AG04450 (cell line): ENCODE results near the gene CEMIP2. TPM values are rescaled to one million over a fixed set of nuclear protein-coding genes. Genes with fewer than 3 reads are reported as not detected.
A peak's percentile ranks its signal among the peaks of the same experiment; 100 is the strongest.

Source experiments
- CTCF ChIA-PET: fragments of 300-600, 350-600 bp; formaldehyde crosslinking; extraction: SDS; loops from one replicate; lab custom pipeline; 2022; ENCODE audit warnings: antibody characterized with exemption, inconsistent platforms; lab: Charles Lee
- POLR2A ChIA-PET: fragments of 350-600 bp; formaldehyde crosslinking; extraction: SDS; loops from one replicate; lab custom pipeline; 2021; ENCODE audit warnings: antibody characterized with exemption, inconsistent platforms; lab: Yijun Ruan, JAX
- DNase-seq: peaks from one replicate; pipeline ENCODE4 v3.0.0-alpha.2; 2011; ENCODE audit warnings: low read depth, low spot score
- H3K27ac ChIP-seq: one replicate; pipeline ENCODE4 v1.5.1; 2012; ENCODE audit warnings: low read depth, low read length, control low read depth
- H3K27me3 ChIP-seq: one replicate; pipeline ENCODE4 v1.6.0; 2012; ENCODE audit warnings: low read length; ENCODE audit not compliant: control insufficient read depth, insufficient read depth
- H3K4me3 ChIP-seq: 2 replicates; pipeline ENCODE4 v1.5.1; 2011; ENCODE audit warnings: mild to moderate bottlenecking, low read depth, low read length, control low read depth
- H3K9me3 ChIP-seq: 2 replicates; pipeline ENCODE4 v1.5.1; 2012; ENCODE audit warnings: low read length; ENCODE audit not compliant: control insufficient read depth, insufficient read depth
- polyA plus RNA-seq: library from polyadenylated mRNA; depleted of rRNA; stranded (reverse); fragments of >200 nt; gene quantifications from 2 replicates; pipeline ENCODE4 v1.2.3, GENCODE V29; 2011
- TF ChIP-seq, protein P1 (sequence below): IDR thresholded peaks from 2 replicates; pipeline ENCODE4 v1.5.1; 2011; ENCODE audit warnings: low read depth, low read length, control low read depth, inconsistent platforms

CEMIP2 gene
- polyA plus RNA-seq, 1 experiment = 54.4 TPM

DNA sequence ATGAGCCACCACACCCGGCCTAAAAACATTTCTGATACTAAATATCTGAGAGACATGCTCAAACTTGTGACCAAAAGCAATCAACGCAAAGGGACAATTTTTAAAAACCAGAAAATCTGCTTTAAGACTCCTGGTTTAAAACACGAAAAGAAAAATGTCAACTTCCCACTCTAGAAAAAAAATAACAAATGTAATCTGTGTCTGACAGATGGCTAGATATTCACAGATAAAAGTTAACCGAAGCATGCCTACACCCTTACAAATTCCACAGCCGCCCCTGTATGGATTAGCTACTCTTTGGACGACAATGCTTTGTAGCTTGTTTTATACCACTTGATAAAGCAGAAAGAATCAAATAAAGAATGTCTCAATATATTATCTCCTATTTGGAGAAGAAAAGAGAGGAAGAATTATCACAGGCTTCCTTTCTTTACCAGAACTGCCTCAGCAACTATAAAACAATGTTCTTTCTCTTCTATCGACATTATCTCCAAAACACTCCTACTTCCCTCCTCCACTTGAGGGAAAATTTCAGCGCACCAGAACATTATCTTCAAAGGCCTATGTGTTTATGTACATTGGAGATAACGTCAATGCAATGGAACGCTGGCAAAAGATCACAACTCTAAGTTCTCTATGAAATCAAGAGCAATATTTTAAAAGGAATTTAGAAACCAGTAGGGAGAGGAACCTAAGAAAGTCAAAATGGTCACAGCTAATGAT lies 26.2 kb downstream of the CEMIP2 start:
- POLR2A ChIA-PET = interaction anchor here (1.4 to 1.8 kb wide), 2 partner anchors 26 to 169 kb away, joined by 5 read pairs; partner anchors contain the start of genes ABHD17B, C9orf85 and CEMIP2
- peak; percentile 65 for DNase-seq
- Histone ChIP-seq H3K4me3 (peak overlapping the region; percentile 17; the same call in 1 of the 2 replicates), H3K27me3 (no peaks in the 10 kb centered on the region), H3K9me3 (no peaks in the 10 kb centered on the region), H3K27ac (peak overlapping the region; percentile 75)
- CTCF ChIA-PET = interaction anchor here (0.6 to 1.0 kb wide), 3 partner anchors 25 to 252 kb away, joined by 3 read pairs; no protein-coding TSS in a partner anchor
- TF ChIP-seq, protein P1, sequence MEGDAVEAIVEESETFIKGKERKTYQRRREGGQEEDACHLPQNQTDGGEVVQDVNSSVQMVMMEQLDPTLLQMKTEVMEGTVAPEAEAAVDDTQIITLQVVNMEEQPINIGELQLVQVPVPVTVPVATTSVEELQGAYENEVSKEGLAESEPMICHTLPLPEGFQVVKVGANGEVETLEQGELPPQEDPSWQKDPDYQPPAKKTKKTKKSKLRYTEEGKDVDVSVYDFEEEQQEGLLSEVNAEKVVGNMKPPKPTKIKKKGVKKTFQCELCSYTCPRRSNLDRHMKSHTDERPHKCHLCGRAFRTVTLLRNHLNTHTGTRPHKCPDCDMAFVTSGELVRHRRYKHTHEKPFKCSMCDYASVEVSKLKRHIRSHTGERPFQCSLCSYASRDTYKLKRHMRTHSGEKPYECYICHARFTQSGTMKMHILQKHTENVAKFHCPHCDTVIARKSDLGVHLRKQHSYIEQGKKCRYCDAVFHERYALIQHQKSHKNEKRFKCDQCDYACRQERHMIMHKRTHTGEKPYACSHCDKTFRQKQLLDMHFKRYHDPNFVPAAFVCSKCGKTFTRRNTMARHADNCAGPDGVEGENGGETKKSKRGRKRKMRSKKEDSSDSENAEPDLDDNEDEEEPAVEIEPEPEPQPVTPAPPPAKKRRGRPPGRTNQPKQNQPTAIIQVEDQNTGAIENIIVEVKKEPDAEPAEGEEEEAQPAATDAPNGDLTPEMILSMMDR = no peak

DNA sequence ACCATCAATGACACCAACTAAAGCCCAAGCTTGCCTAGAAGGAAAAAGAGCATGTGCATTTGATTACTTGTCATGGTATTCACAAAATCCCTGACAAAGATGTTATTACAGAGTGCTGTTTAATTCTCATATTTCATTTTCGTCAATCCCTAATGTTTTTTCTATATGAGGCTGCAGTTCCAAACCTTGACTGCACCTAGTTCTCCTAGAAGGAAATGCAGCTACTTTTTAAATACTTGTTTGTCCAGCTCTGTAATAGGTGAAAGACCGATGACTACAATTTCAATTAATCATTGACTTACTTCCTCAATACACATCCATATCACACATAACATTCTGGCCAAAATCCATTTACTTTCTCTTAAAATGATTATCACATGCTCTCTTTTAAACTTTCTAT lies 28.1 kb downstream of the CEMIP2 start:
- H3K27ac ChIP-seq = no peak overlapping the region
- CTCF ChIA-PET = interaction anchor here (0.6 kb wide), 1 partner anchor 23 kb away, joined by 3 read pairs; no protein-coding TSS in a partner anchor
- POLR2A ChIA-PET = no interaction called here
- no peaks in the 10 kb centered on the region for H3K27me3 ChIP-seq
- TF ChIP-seq, protein P1 = no peak
- H3K9me3 ChIP-seq = no peaks in the 10 kb centered on the region
- no peak for DNase-seq
- no peak overlapping the region for H3K4me3 ChIP-seq

GRCh38 chr9:71737455-71737854 lies 30.9 kb downstream of the CEMIP2 start:
- Histone ChIP-seq H3K9me3 (no peaks in the 10 kb centered on the region), H3K27ac (no peak overlapping the region), H3K27me3 (no peaks in the 10 kb centered on the region), H3K4me3 (no peak overlapping the region)
- CTCF ChIA-PET = interaction anchor here (1.1 to 1.4 kb wide), 3 partner anchors 10 to 69 kb away, joined by 3 to 6 read pairs (median 3); no protein-coding TSS in a partner anchor
- POLR2A ChIA-PET = no interaction called here
- no peak for DNase-seq
- TF ChIP-seq, protein P1 = no peak

GRCh38 chr9:71736236-71736635 lies 32.1 kb downstream of the CEMIP2 start:
- Histone ChIP-seq H3K27me3 (no peaks in the 10 kb centered on the region), H3K27ac (no peak overlapping the region), H3K9me3 (no peaks in the 10 kb centered on the region), H3K4me3 (no peak overlapping the region)
- POLR2A ChIA-PET = no interaction called here
- CTCF ChIA-PET = interaction anchor here (1.3 kb wide), 1 partner anchor 71 kb away, joined by 3 read pairs; no protein-coding TSS in a partner anchor
- TF ChIP-seq, protein P1 = no peak
- no peak for DNase-seq

- H3K4me3 ChIP-seq = no peak overlapping the region
- no peaks in the 10 kb centered on the region for H3K27me3 ChIP-seq
- DNase-seq = no peak
- H3K9me3 ChIP-seq = no peaks in the 10 kb centered on the region
- ChIA-PET POLR2A (no interaction called here), CTCF (interaction anchor here (0.6 to 1.1 kb wide), 2 partner anchors 15 to 711 kb away, joined by 4 to 5 read pairs; no protein-coding TSS in a partner anchor)
- no peak overlapping the region for H3K27ac ChIP-seq
- TF ChIP-seq, protein P1 = no peak
Measured at GRCh38 chr9:71734950-71735349, 33.4 kb downstream of the CEMIP2 start.
